Endothelial cell of umbilical vein (primary cell): Measurements from ENCODE around the gene PTPN20. TPM values are rescaled to one million over a fixed set of nuclear protein-coding genes. Genes with fewer than 3 reads are reported as not detected.

Source experiments
- BruUV-seq: library from RNA; stranded (reverse); fragments of 400-500 nt; replicated peaks from 2 replicates; lab custom pipeline; 2021; lab: Mats Ljungman, UMichigan
- CTCF ChIA-PET: fragments of 300-600, 350-600 bp; sonication (Branson Sonifier 250); formaldehyde crosslinking; loops from one replicate; lab custom pipeline; 2021; ENCODE audit warnings: antibody characterized with exemption, inconsistent platforms; lab: Charles Lee
- POLR2A ChIA-PET: fragments of 300-600, 350-600 bp; sonication (Branson Sonifier 250); formaldehyde crosslinking; loops from one replicate; lab custom pipeline; 2021; ENCODE audit warnings: antibody characterized with exemption, inconsistent platforms; lab: Charles Lee
- DNase-seq: peaks from one replicate; pipeline ENCODE4 v3.0.0-alpha.2; 2011; ENCODE audit warnings: low read depth, low spot score
- FAIRE-seq: peaks from 2 replicates; lab custom pipeline; 2011; peaks lifted over from hg19 to GRCh38; lab: Jason Lieb, UNC
- H2AFZ ChIP-seq: 2 replicates; pipeline ENCODE4 v1.6.0; 2012; ENCODE audit warnings: low read depth, low read length, control low read depth, inconsistent platforms
- H3K27ac ChIP-seq: 2 replicates; pipeline ENCODE4 v1.5.1; 2011; ENCODE audit warnings: low read depth, mild to moderate bottlenecking, control low read depth, low read length, moderate library complexity; ENCODE audit not compliant: insufficient read depth
- H3K27me3 ChIP-seq, 2 experiments: 2 replicates each; pipeline versions ENCODE4 v1.6.0 to v1.6.1; 2011; ENCODE audit warnings: low read length in 2 of 2, mixed read lengths in 1 of 2; ENCODE audit not compliant: control insufficient read depth in 2 of 2, insufficient read depth in 2 of 2
- H3K36me3 ChIP-seq, 2 experiments: 2 replicates in 1 of 2; 3 replicates in 1 of 2; pipeline ENCODE4 v1.5.1; 2011; ENCODE audit warnings: low read length in 2 of 2, mild to moderate bottlenecking in 1 of 2, moderate library complexity in 1 of 2; ENCODE audit not compliant: control insufficient read depth in 2 of 2, insufficient read depth in 2 of 2; ENCODE audit errors: extremely low read depth in 1 of 2
- H3K4me1 ChIP-seq: 3 replicates; pipeline ENCODE4 v1.5.1; 2011; ENCODE audit warnings: mild to moderate bottlenecking, low read length; ENCODE audit not compliant: control insufficient read depth, insufficient read depth; ENCODE audit errors: extremely low read depth
- H3K4me2 ChIP-seq: 2 replicates; pipeline ENCODE4 v1.6.1; 2011; ENCODE audit warnings: low read length, control low read depth, mixed read lengths; ENCODE audit not compliant: insufficient read depth
- H3K4me3 ChIP-seq, 3 experiments: fragments of 200-600 bp in 1 of 3; sonication (generic), shearing (Covaris generic) in 1 of 3; replicated peaks in 1 of 3; 2 replicates each; pipeline ENCODE4 v1.5.1; 2011 to 2016; ENCODE audit warnings: control low read depth in 3 of 3, low read length in 3 of 3, mild to moderate bottlenecking in 2 of 3, inconsistent platforms in 1 of 3, low read depth in 1 of 3, moderate library complexity in 1 of 3; ENCODE audit not compliant: insufficient read depth in 1 of 3
- H3K79me2 ChIP-seq: 2 replicates; pipeline ENCODE4 v1.6.0; 2012; ENCODE audit warnings: low read length, inconsistent platforms; ENCODE audit not compliant: control insufficient read depth, insufficient read depth
- H3K9ac ChIP-seq: replicated peaks from 2 replicates; pipeline ENCODE3; 2011; ENCODE audit warnings: low read length, control low read depth; ENCODE audit not compliant: insufficient read depth; ENCODE audit errors: extremely low read depth
- H3K9me1 ChIP-seq: replicated peaks from 3 replicates; pipeline ENCODE4 v1.6.0; 2011; ENCODE audit warnings: mild to moderate bottlenecking, low read length; ENCODE audit not compliant: control insufficient read depth, insufficient read depth; ENCODE audit errors: extremely low read depth
- H3K9me3 ChIP-seq: replicated peaks from 2 replicates; pipeline ENCODE4 v1.5.1; 2012; ENCODE audit warnings: low read length, inconsistent platforms; ENCODE audit not compliant: control insufficient read depth, insufficient read depth
- H4K20me1 ChIP-seq: replicated peaks from 2 replicates; pipeline ENCODE3; 2011; ENCODE audit warnings: mild to moderate bottlenecking, low read length; ENCODE audit not compliant: control insufficient read depth, insufficient read depth; ENCODE audit errors: extremely low read depth
- EZH2 ChIP-seq: IDR thresholded peaks from 2 replicates; pipeline ENCODE4 v1.6.1; 2012; ENCODE audit warnings: borderline replicate concordance, low read depth, mild to moderate bottlenecking, moderate library complexity, low read length, inconsistent platforms; ENCODE audit not compliant: severe bottlenecking
- FOS ChIP-seq: IDR thresholded peaks from 2 replicates; pipeline ENCODE4 v1.6.1; 2011; ENCODE audit warnings: mild to moderate bottlenecking, low read length, moderate library complexity, borderline replicate concordance; ENCODE audit not compliant: insufficient read depth
- JUN ChIP-seq: IDR thresholded peaks from 2 replicates; pipeline ENCODE4 v1.6.1; 2011; ENCODE audit warnings: borderline replicate concordance, low read depth; ENCODE audit not compliant: insufficient read length, insufficient read depth
- MYC ChIP-seq: IDR thresholded peaks from one replicate; pipeline ENCODE4 v1.6.1; 2011; ENCODE audit warnings: mild to moderate bottlenecking, low read depth, low read length
- POLR2A ChIP-seq: IDR thresholded peaks from 2 replicates; pipeline ENCODE4 v1.6.1; 2012; ENCODE audit warnings: low read depth, mild to moderate bottlenecking, control low read depth, low read length
- POLR2AphosphoS5 ChIP-seq: IDR thresholded peaks from 2 replicates; pipeline ENCODE4 v1.6.1; 2012; ENCODE audit warnings: low read depth, mild to moderate bottlenecking, control low read depth, low read length, moderate library complexity; ENCODE audit not compliant: insufficient read depth
- dilution Hi-C: fragments of 300-500 bp; cut with MboI; formaldehyde crosslinking; loops from one replicate; pipeline ENCODE4 v1.15.0; 2019; ENCODE audit warnings: low sequenced_read_pairs; ENCODE audit not compliant: extremely low pct_ligation_motif_present
- intact Hi-C: fragments of 100-400 bp; cut with micrococcal nuclease; formaldehyde crosslinking; loops from one replicate; pipeline ENCODE4 v1.10.0; 2022
- polyA plus RNA-seq, 4 experiments: library from polyadenylated mRNA; depleted of rRNA in 3 of 4; stranded (reverse) in 3 of 4; unstranded in 1 of 4; fragments of >200 nt; gene quantifications; 2 replicates each; pipeline versions ENCODE4 v1.2.1 to v1.2.3, GENCODE V29; 2011 to 2012; ENCODE audit warnings: missing spikeins in 1 of 4
- total RNA-seq: library from RNA; stranded (reverse); gene quantifications from 2 replicates; pipeline ENCODE4 v1.2.3, GENCODE V29; 2021
- TF ChIP-seq, protein P1 (sequence below), 2 donors: IDR thresholded peaks; 1 replicate in 1 of 2; 2 replicates in 1 of 2; pipeline ENCODE4 v1.5.1; 2011; ENCODE audit warnings: low read length in 2 of 2, mild to moderate bottlenecking in 2 of 2, moderate library complexity in 2 of 2, control low read depth in 1 of 2, inconsistent platforms in 1 of 2, low read depth in 1 of 2; ENCODE audit not compliant: insufficient read depth in 1 of 2; ENCODE audit errors: extremely low read depth in 1 of 2

PTPN20 gene
- total and polyA plus RNA-seq, 2 donors (not counting 3 experiments of a cell fraction or from before 2014, with no cell fraction given) = 0.27 TPM; not detected in 1

DNA sequence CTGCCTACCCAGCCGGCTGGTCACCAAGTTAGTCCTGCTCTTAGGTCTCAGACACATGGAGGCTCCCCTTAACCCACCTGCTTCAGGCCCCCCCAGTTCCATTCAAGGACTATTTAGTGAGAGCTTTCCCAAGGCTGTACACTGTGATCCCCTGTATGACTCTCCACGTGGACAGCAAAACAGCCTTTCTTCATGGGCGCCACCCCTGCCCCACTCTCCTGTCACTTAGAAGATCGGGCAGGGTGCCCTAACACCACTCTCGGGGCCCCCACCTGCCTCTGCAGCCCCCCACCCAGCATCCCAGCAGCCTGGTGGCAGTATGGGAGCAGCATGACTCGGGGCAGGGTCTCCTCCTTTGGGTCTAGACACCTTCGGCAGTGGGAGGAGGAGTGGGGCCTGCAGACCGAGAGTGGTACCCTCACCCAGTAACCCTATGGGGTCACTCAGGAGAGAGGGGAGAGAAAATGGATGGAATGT is 116.6 kb downstream of the PTPN20 start:
- H3K27ac ChIP-seq = no peak overlapping the region
- H3K27me3 ChIP-seq = no peaks in the 10 kb centered on the region
- DNase-seq = no peak
- H3K36me3 ChIP-seq = no peaks in the 10 kb centered on the region
- no TSS peak for BruUV-seq
- H3K4me3 ChIP-seq = no peak overlapping the region
- H3K4me1 ChIP-seq = no peaks in the 10 kb centered on the region
- H4K20me1 ChIP-seq = no peaks in the 10 kb centered on the region
- POLR2A ChIA-PET = no interaction called here
- TF ChIP-seq MYC (no peak), FOS (no peak), EZH2 (no peak), POLR2AphosphoS5 (no peak), JUN (no peak), POLR2A (no peak)
- TF ChIP-seq, protein P1, sequence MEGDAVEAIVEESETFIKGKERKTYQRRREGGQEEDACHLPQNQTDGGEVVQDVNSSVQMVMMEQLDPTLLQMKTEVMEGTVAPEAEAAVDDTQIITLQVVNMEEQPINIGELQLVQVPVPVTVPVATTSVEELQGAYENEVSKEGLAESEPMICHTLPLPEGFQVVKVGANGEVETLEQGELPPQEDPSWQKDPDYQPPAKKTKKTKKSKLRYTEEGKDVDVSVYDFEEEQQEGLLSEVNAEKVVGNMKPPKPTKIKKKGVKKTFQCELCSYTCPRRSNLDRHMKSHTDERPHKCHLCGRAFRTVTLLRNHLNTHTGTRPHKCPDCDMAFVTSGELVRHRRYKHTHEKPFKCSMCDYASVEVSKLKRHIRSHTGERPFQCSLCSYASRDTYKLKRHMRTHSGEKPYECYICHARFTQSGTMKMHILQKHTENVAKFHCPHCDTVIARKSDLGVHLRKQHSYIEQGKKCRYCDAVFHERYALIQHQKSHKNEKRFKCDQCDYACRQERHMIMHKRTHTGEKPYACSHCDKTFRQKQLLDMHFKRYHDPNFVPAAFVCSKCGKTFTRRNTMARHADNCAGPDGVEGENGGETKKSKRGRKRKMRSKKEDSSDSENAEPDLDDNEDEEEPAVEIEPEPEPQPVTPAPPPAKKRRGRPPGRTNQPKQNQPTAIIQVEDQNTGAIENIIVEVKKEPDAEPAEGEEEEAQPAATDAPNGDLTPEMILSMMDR (IDR thresholded peaks at IDR 0.05; ENCODE audit: extremely low read depth in 1 of 2, insufficient read depth in 1 of 2, low read depth in 1 of 2, low read length in 2 of 2) = no peak
- H2AFZ ChIP-seq = no peak overlapping the region
- CTCF ChIA-PET = interaction anchor here (2.3 kb wide), 1 partner anchor 284 kb away, joined by 12 read pairs; no protein-coding TSS in a partner anchor
- H3K9me3 ChIP-seq = no peaks in the 10 kb centered on the region
- no peaks in the 10 kb centered on the region for H3K79me2 ChIP-seq
- FAIRE-seq = no peak
- intact Hi-C loops = no loop called here
- H3K4me2 ChIP-seq = no peak overlapping the region
- H3K9ac ChIP-seq = no peak overlapping the region
- dilution Hi-C loops = no loop called here
- H3K9me1 ChIP-seq = no peaks in the 10 kb centered on the region
